ENCODE results near the gene GALNT8. TPM values are rescaled to one million over a fixed set of nuclear protein-coding genes. Genes with fewer than 3 reads are reported as not detected.

Gene GALNT8
- total and polyA plus RNA-seq, 4 experiments from 2014 or later, result 0.99 to 3.4 (median 1.6) TPM

- no peak overlapping the region for H3K27ac Mint-ChIP-seq
- H3K9me3 Mint-ChIP-seq, result peaks cover 0 to 3% (median 0%) of the 10 kb centered on the region in 8 donors
- ChIA-PET POLR2A (ENCODE audit: partially characterized antibody) (no interaction called here), CTCF (ENCODE audit: partially characterized antibody) (interaction anchor here (0.6 kb wide), 1 partner anchor 1015 kb away, joined by 3 read pairs; no protein-coding TSS in a partner anchor)
- H3K27me3 Mint-ChIP-seq, result peaks cover 2 to 3% of the 10 kb centered on the region in 2 donors
- Histone ChIP-seq H3K27me3 (ENCODE audit: insufficient read depth, low read length) (no peaks in the 10 kb centered on the region), H3K27ac (ENCODE audit: low read depth, low read length) (no peak overlapping the region), H3K36me3 (ENCODE audit: insufficient read depth, low read length) (no peaks in the 10 kb centered on the region), H3K9me3 (ENCODE audit: control insufficient read depth in 1 of 2, low read length in 2 of 2) (no peaks in the 10 kb centered on the region), H3K4me3 (ENCODE audit: low read length in 2 of 2) (no peak overlapping the region), H3K4me1 (ENCODE audit: insufficient read depth, low read length) (no peaks in the 10 kb centered on the region)
- H3K4me3 Mint-ChIP-seq, result no peak overlapping the region
- intact Hi-C loops (cut with micrococcal nuclease), result no loop called here
- H3K36me3 Mint-ChIP-seq, result peaks cover 4 to 15% of the 10 kb centered on the region in 2 donors
- H3K4me1 Mint-ChIP-seq, result no peaks in the 10 kb centered on the region
- DNase-seq, result no peak
These were observed 18.6 kb upstream of the GALNT8 start for GRCh38 chr12:4701395-4702190.

GRCh38 chr12:4703676-4704075 lies 16.5 kb upstream of the GALNT8 start:
- Mint-ChIP-seq H3K4me1 (no peaks in the 10 kb centered on the region), H3K4me3 (no peak overlapping the region), H3K27ac (no peak overlapping the region), H3K36me3 (peaks cover 1 to 13% of the 10 kb centered on the region in 2 donors), H3K27me3 (peaks cover 3% of the 10 kb centered on the region in 2 donors), H3K9me3 (peaks cover 0 to 3% (median 0%) of the 10 kb centered on the region in 8 donors)
- POLR2A ChIA-PET (ENCODE audit: partially characterized antibody), result no interaction called here
- H3K27ac ChIP-seq (ENCODE audit: low read depth, low read length), result no peak overlapping the region
- H3K4me1 ChIP-seq (ENCODE audit: insufficient read depth, low read length), result no peaks in the 10 kb centered on the region
- intact Hi-C loops (cut with micrococcal nuclease), result no loop called here
- CTCF ChIA-PET (ENCODE audit: partially characterized antibody), result no interaction called here
- DNase-seq, result no peak
- no peaks in the 10 kb centered on the region for H3K27me3 ChIP-seq (ENCODE audit: insufficient read depth, low read length)
- H3K4me3 ChIP-seq (ENCODE audit: low read length in 2 of 2), result no peak overlapping the region
- no peaks in the 10 kb centered on the region for H3K36me3 ChIP-seq (ENCODE audit: insufficient read depth, low read length)
- no peaks in the 10 kb centered on the region for H3K9me3 ChIP-seq (ENCODE audit: control insufficient read depth in 1 of 2, low read length in 2 of 2)

- Histone ChIP-seq H3K27ac (ENCODE audit: low read depth, low read length) (no peak overlapping the region), H3K4me1 (ENCODE audit: insufficient read depth, low read length) (no peaks in the 10 kb centered on the region), H3K36me3 (ENCODE audit: insufficient read depth, low read length) (no peaks in the 10 kb centered on the region), H3K27me3 (ENCODE audit: insufficient read depth, low read length) (no peaks in the 10 kb centered on the region), H3K4me3 (ENCODE audit: low read length in 2 of 2) (no peak overlapping the region), H3K9me3 (ENCODE audit: control insufficient read depth in 1 of 2, low read length in 2 of 2) (no peaks in the 10 kb centered on the region)
- H3K4me1 Mint-ChIP-seq, result no peaks in the 10 kb centered on the region
- intact Hi-C loops (cut with micrococcal nuclease), result no loop called here
- peaks cover 0 to 3% (median 0%) of the 10 kb centered on the region in 8 donors for H3K9me3 Mint-ChIP-seq
- no peak overlapping the region for H3K27ac Mint-ChIP-seq
- ChIA-PET CTCF (ENCODE audit: partially characterized antibody) (no interaction called here), POLR2A (ENCODE audit: partially characterized antibody) (no interaction called here)
- no peak overlapping the region for H3K4me3 Mint-ChIP-seq
- no peak for DNase-seq
- peaks cover 0 to 2% of the 10 kb centered on the region in 2 donors for H3K36me3 Mint-ChIP-seq
- peaks cover 5 to 6% of the 10 kb centered on the region in 2 donors for H3K27me3 Mint-ChIP-seq
These were observed 14.4 kb upstream of the GALNT8 start for GRCh38 chr12:4705824-4706223.

- H3K27ac Mint-ChIP-seq, result no peak overlapping the region
- intact Hi-C loops (cut with micrococcal nuclease), result no loop called here
- peaks cover 5 to 6% of the 10 kb centered on the region in 2 donors for H3K27me3 Mint-ChIP-seq
- ChIA-PET POLR2A (ENCODE audit: partially characterized antibody) (no interaction called here), CTCF (ENCODE audit: partially characterized antibody) (no interaction called here)
- H3K9me3 Mint-ChIP-seq, result peaks cover 0 to 4% (median 0%) of the 10 kb centered on the region in 8 donors
- H3K4me1 ChIP-seq (ENCODE audit: insufficient read depth, low read length), result no peaks in the 10 kb centered on the region
- H3K4me3 ChIP-seq (ENCODE audit: low read length in 2 of 2), result no peak overlapping the region
- no peaks in the 10 kb centered on the region for H3K27me3 ChIP-seq (ENCODE audit: insufficient read depth, low read length)
- H3K36me3 ChIP-seq (ENCODE audit: insufficient read depth, low read length), result no peaks in the 10 kb centered on the region
- no peak for DNase-seq
- H3K4me3 Mint-ChIP-seq, result no peak overlapping the region
- no peaks in the 10 kb centered on the region for H3K9me3 ChIP-seq (ENCODE audit: control insufficient read depth in 1 of 2, low read length in 2 of 2)
- H3K36me3 Mint-ChIP-seq, result no peaks in the 10 kb centered on the region
- H3K27ac ChIP-seq (ENCODE audit: low read depth, low read length), result no peak overlapping the region
- H3K4me1 Mint-ChIP-seq, result no peaks in the 10 kb centered on the region
These were observed 12.9 kb upstream of the GALNT8 start for GRCh38 chr12:4707306-4707705.

- H3K4me1 ChIP-seq (ENCODE audit: insufficient read depth, low read length), result no peaks in the 10 kb centered on the region
- H3K36me3 ChIP-seq (ENCODE audit: insufficient read depth, low read length), result no peaks in the 10 kb centered on the region
- no peak overlapping the region for H3K4me3 Mint-ChIP-seq
- no peak overlapping the region for H3K4me3 ChIP-seq (ENCODE audit: low read length in 2 of 2)
- ChIA-PET POLR2A (ENCODE audit: partially characterized antibody) (no interaction called here), CTCF (ENCODE audit: partially characterized antibody) (no interaction called here)
- no peaks in the 10 kb centered on the region for H3K9me3 ChIP-seq (ENCODE audit: control insufficient read depth in 1 of 2, low read length in 2 of 2)
- H3K36me3 Mint-ChIP-seq, result no peaks in the 10 kb centered on the region
- H3K4me1 Mint-ChIP-seq, result no peaks in the 10 kb centered on the region
- peaks cover 6 to 9% of the 10 kb centered on the region in 2 donors for H3K27me3 Mint-ChIP-seq
- no peak overlapping the region for H3K27ac ChIP-seq (ENCODE audit: low read depth, low read length)
- H3K27me3 ChIP-seq (ENCODE audit: insufficient read depth, low read length), result no peaks in the 10 kb centered on the region
- no peak overlapping the region for H3K27ac Mint-ChIP-seq
- peaks cover 0 to 4% (median 0%) of the 10 kb centered on the region in 8 donors for H3K9me3 Mint-ChIP-seq
- DNase-seq, result no peak
- intact Hi-C loops (cut with micrococcal nuclease), result no loop called here
These were observed 10.1 kb upstream of the GALNT8 start for GRCh38 chr12:4710113-4710512.

- Histone ChIP-seq H3K4me3 (ENCODE audit: low read length in 2 of 2) (no peak overlapping the region), H3K36me3 (ENCODE audit: insufficient read depth, low read length) (no peaks in the 10 kb centered on the region), H3K4me1 (ENCODE audit: insufficient read depth, low read length) (no peaks in the 10 kb centered on the region), H3K27ac (ENCODE audit: low read depth, low read length) (no peak overlapping the region), H3K9me3 (ENCODE audit: control insufficient read depth in 1 of 2, low read length in 2 of 2) (no peaks in the 10 kb centered on the region), H3K27me3 (ENCODE audit: insufficient read depth, low read length) (no peaks in the 10 kb centered on the region)
- no peak overlapping the region for H3K4me3 Mint-ChIP-seq
- CTCF ChIA-PET (ENCODE audit: partially characterized antibody), result no interaction called here
- H3K9me3 Mint-ChIP-seq, result peaks cover 0 to 4% (median 0%) of the 10 kb centered on the region in 8 donors
- H3K36me3 Mint-ChIP-seq, result no peaks in the 10 kb centered on the region
- no peak for DNase-seq
- peaks cover 9 to 14% of the 10 kb centered on the region in 2 donors for H3K27me3 Mint-ChIP-seq
- H3K27ac Mint-ChIP-seq, result no peak overlapping the region
- intact Hi-C loops (cut with micrococcal nuclease), result no loop called here
- POLR2A ChIA-PET (ENCODE audit: partially characterized antibody), result no interaction called here
- no peaks in the 10 kb centered on the region for H3K4me1 Mint-ChIP-seq
These were observed 5.3 kb upstream of the GALNT8 start for GRCh38 chr12:4714879-4715278.

- CTCF ChIA-PET (ENCODE audit: partially characterized antibody), result no interaction called here
- intact Hi-C loops (cut with micrococcal nuclease), result no loop called here
- POLR2A ChIA-PET (ENCODE audit: partially characterized antibody), result no interaction called here
These were observed 2.4 kb upstream of the GALNT8 start for GRCh38 chr12:4717806-4718205.

More at GRCh38 chr12:4717806-4718205, 2.4 kb upstream of the GALNT8 start:
- Histone ChIP-seq H3K27ac (ENCODE audit: low read depth, low read length) (no peak overlapping the region), H3K4me1 (ENCODE audit: insufficient read depth, low read length) (no peaks in the 10 kb centered on the region), H3K9me3 (ENCODE audit: control insufficient read depth in 1 of 2, low read length in 2 of 2) (no peaks in the 10 kb centered on the region), H3K27me3 (ENCODE audit: insufficient read depth, low read length) (no peaks in the 10 kb centered on the region), H3K36me3 (ENCODE audit: insufficient read depth, low read length) (no peaks in the 10 kb centered on the region), H3K4me3 (ENCODE audit: low read length in 2 of 2) (no peak overlapping the region)
- peaks cover 22 to 23% of the 10 kb centered on the region in 2 donors for H3K27me3 Mint-ChIP-seq
- H3K36me3 Mint-ChIP-seq, result no peaks in the 10 kb centered on the region
- no peaks in the 10 kb centered on the region for H3K4me1 Mint-ChIP-seq
- no peak for DNase-seq
- H3K9me3 Mint-ChIP-seq, result no peaks in the 10 kb centered on the region
- H3K27ac Mint-ChIP-seq, result no peak overlapping the region
- no peak overlapping the region for H3K4me3 Mint-ChIP-seq

Measured in CD4-positive, alpha-beta memory T cell (primary cell).